ENCODE results near the gene TEX50. TPM values are rescaled to one million over a fixed set of nuclear protein-coding genes. Genes with fewer than 3 reads are reported as not detected.
"Not testable (repeated sequence)": the region's sequence is repeated elsewhere in the genome, so short reads cannot be mapped to it uniquely, and the experiment has no call there.

The TEX50 gene, protein sequence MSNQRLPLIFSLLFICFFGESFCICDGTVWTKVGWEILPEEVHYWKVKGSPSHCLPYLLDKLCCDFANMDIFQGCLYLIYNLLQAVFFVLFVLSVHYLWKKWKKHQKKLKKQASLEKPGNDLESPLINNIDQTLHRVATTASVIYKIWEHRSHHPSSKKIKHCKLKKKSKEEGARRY
- polyA plus RNA-seq (2013, experiment 1 of 2; ENCODE audit: insufficient read length) = not detected
- not detected for polyA plus RNA-seq (2013, experiment 2 of 2; ENCODE audit: insufficient read length)

DNA sequence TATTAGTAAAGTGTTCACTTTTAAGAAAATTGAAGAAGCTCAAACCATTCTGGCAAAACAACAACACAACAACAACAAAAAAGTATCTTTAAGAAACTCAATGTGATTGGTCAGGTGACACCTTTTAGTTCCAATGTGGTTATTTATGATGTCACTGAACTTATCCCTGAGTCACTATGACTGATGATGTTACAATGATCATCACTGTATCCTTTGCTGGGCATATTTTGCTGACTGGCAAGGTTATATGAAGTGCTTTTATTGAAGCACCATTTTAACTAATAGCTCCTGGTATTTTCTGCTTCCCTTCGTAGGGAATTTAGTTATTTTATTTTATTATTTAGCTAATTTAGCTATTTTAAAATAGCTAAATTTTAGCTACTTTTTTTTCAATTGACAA lies at the start of gene TEX50:
TSS of gene TEX50 (plus strand) at position 223 of the 400 bp plus-strand sequence. CDS start 184 bp downstream, outside the sequence.
- no peak for DNase-seq

DNA sequence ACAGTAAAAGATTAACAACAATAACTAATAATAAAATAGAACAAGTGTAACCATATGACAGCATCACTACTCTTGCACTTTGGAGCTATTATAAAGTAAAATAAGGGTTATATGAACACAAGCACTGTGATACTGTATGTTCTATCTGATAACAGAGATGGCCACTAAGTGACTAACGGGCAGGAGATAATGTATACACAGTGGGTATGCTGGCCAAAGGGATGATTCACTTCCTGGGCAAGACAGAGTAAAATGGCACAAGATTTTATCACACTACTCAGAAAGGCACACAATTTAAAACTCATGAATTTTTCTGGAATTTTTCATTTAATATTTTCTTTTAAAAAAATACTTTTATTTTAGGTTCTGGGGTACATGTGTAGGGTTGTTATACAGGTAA lies 44.6 kb upstream of the TEX50 start:
- DNase-seq = no peak

DNA sequence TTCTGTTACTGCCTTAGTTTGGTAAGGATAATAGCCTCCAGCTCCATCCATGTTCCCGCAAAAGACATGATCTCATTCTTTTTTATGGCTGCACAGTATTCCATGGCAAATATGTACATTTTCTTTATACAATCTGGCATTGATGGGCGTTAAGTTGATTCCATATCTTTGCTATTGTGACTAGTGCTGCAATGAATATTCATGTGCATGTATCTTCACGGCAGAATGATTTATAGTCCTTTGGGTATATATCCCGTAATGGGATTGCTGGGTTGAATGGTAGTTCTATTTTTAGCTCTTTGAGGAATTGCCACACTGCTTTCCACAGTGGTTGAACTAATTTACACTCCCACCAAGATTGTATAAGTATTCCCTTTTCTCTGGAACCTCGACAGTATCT lies 44.0 kb upstream of the TEX50 start:
- DNase-seq = not testable (repeated sequence)

DNA sequence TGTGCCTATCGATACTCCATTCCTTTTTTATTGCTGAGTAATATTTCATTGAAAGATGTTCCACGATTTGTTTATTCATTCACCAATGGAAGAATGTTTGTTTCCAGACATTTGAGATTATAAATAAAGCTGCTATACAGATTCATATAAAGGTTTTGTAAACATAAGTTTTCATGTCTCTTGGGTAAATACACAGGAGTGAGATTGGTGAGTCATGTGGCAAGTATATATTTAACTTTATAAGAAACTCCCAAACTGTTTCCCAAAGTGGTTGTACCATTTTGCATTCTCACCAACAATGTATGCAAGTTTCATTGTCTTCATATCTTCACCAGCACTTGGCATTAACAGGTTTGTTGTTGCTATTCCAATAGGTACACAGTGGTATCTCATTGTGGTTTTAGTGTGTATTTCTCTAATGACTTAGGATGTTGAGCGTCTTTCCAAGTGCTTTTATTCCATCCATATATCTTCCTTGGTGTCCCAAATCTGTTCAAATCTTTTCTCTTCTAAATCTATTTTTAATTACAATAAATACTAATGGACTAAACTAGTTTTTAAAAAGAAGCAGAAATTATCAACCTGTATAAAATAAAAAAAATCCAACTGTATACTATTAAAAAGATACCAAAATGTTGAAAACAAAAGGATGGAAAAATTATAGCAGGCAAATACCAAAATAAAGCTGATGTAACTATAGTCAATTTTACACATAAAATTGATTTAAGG lies 38.9 kb upstream of the TEX50 start:
- DNase-seq = no peak

DNA sequence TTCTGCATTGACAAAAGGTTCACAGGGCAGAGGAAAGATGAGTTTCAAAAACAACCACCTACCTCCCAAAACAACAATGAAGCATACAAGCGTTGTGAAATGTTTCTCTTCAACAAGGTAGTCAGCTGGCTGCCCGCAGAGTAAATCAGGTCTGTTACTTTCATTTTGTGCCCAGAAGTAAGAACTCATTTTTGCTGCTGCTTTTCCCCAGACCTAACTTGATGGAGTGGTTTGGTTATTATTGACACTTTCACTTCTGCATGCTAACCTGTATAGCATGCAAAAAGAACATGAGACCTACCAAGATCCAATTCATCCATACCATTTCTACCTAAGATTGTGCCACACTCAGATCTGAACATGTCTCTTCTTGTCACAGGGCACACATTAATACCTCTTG lies 33.5 kb upstream of the TEX50 start:
- no peak for DNase-seq

DNA sequence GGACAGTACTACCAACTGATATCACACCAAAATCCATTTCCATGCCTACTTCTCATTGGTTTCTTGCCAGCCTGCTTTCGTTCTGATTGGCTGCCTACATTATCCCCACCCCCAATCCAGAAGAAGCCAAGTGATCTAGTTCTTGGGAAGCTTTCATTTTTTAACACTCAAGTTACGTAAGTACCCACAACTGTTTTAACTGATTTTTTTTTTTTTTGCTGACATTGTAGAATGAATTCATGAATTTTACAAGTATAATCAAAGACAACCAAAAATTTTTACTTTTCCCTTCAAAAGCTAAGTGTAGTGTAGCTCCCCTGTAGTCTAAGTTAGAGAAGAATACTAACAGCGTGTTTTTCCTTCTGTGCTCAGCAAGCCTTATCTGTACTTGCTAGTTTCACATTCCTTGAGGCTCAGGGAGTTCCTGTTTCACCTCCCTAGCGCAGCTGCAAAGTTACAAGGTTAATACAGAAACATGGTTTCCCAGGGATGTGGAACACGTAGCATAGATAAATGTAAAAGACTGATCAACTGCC lies 32.0 kb upstream of the TEX50 start, which contains the start of gene SLC9C2:
TSS of gene SLC9C2 (minus strand) at position 17 of the 536 bp plus-strand sequence. CDS start 1,296 bp downstream, outside the sequence.
- DNase-seq = peak; percentile 5

DNA sequence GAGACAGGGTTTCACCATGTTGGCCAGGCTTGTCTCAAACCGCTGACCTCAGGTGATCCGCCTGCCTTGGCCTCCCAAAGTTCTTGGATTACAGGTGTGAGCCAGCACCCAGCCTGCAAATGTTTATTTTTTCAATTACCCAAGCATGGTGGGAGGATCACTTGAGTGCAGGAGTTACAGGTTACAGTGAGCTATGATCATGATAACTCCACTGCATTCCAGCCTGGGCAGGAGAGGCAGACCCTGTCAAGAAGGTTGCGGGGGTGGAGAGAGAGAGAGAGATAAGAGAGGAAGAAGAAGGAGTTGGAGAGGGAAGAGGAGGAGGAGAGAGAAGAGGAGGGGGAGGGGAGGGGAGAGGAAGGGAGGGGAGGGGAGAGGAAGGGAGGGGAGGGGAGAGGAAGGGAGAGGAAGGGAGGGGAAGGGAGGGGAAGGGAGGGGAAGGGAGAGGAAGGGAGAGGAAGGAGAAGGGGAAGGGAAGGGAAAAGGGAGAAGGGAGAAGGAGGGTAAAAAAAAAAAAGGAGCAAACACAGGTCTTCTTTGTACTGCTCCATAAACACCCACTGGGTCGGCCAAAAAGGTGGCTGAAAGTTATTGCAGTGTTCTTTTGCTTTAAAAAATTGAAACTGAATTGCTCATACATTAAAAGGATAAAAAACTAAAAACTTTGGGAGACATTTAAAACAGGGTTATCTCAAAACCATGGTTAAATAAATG lies 26.5 kb upstream of the TEX50 start:
- DNase-seq = no peak

DNA sequence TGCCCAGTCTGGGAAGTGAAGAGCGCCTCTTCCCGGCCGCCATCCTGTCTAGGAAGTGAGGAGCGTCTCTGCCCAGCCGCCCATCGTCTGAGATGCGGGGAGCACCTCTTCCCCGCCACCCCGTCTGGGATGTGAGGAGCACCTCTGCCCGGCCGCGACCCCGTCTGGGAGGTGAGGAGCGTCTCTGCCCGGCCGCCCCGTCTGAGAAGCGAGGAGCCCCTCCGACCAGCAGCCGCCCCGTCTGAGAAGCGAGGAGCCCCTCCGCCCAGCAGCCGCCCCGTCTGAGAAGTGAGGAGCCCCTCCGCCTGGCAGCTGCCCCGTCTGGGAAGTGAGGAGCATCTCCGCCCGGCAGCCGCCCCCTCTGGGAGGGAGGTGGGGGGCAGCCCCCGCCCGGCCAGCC lies 22.1 kb upstream of the TEX50 start:
- DNase-seq = not testable (repeated sequence)

DNA sequence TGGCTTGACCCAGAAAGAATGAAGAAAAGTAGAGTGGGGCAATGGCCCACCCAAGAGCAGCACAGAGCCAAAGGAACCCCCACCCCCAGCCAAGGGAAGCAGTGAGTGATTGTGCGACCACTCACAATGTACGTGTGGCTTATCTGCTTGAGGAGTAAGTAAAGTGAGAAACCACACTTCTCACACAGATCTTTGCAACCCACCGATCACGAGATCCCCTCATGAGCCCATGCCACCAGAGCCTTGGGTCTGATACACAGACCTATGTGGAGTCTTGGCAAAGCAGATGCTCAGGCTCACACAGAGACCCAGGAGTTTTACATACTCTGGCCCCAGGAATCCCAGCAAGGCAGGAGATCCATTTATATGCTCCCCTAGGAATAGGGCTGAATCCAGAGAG lies 18.3 kb upstream of the TEX50 start:
- no peak for DNase-seq

DNA sequence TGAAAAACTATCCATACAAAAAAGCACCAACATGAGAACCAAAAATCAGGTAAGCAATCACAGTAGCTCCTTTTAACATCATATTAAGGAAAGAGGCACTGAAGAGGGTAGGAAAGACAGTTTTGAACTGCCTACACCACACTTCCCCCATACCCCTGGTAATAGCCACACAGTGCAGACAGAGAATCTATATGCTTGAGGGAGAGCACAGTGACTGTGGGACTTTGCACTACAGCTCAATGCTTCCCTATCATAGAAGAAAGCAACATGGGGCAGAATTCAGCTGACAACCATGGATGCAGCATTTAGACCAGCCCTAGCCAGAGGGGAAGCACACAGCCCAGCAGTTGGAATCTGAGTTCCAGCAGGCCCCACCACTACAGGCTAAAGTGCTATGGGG lies 7.9 kb upstream of the TEX50 start:
- DNase-seq = no peak

DNA sequence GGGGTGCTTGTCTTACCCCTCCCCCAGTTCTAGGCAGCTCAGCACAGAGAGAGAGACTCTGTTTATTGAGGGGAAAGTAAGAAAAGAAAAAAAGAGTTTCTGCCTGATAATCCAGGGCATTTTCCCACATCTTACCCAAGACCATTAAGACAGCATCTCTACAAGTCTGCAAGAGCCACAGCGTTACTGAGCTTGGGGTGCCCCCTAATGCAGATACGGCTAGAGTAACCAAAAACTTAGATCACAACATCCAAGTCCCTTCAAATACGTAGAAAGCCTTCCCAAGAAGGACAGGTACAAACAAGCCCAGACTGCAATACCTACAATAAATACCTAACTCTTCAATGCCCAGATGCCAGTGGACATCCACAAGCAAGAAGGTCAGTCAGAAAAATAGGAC lies 6.2 kb upstream of the TEX50 start:
- no peak for DNase-seq

DNA sequence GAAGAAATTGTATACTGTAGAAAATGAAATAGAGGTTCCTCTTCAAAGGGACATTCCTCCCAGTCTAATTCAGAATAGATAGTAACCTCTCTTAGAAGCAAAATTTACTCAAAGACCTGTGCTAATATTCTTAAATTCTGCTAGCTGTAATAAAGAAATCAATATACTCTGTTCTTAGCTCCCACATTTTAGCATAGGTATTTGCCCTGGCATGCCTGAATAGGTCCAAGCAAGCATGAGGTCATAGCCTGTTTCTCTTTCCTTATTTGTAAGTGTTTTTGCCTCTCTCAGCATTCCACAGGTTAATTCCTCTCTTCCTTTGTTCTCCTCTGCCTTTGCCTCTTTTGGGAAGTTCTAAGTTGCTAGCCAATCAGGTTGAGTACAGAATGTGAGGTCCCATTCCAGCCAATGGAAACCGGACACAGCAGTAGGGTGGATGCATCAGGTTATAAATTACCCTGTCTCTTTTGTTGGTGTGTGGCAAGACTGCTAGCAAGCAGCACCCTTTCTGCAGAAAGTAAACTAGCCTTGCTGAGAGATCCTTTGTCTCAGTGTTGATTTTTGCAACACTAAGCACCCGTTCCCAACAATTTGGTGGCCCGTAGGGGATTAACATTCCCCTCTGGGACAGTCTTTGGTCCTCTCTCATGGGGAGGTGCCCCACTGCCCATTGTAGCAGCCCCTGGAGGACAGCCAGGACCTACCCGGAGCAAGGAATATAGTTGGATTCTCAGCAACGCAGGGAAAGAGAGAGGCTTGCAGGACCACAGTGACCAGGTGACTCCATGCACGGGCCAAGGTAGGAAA lies 2.3 kb downstream of the TEX50 start:
- DNase-seq = not testable (repeated sequence)

DNA sequence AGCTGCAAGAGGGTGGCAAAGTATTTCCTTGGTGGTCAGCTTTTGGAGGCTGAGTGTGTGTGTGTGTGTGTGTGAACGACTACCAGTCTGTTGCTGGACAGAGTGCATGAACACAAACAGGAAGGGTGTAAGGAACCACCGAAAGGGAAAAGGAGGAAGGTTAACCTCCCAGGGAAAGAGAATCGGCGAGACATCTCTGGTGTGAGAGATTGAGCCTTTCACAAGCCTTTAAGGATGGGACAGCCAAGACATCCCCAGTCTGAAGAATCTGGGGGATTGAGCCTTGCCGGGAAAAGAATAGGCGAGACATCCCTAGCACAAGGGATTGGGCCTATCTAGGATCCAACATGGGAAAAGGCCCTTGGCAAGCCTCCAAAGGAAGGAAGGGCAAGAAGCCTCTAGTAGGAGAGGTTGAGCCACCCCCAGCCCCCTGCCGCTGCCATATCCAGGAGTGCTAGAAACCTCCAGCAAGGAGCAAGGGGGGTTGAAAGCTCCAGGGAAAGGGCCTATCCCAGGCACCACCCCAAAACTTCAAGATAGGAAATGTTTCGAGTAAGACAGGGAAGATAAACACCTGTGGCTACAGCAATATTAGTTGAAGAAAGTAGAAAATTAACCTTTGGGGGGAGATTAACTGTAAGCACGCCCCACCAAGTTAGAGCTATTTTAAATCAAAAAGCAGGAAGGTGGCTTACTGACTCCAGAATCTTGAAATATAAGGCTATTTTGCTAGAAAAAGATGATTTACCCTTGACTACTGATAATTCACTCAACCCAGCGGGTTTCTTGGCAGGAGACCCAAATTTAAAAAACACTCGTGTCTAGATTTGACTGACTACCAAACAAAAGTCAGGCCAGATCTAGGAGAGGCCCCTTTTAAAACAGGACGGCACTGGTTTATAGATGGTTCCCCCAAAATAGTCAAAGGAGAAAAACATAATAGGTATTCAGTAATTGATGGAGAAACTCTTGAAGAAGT lies 3.2 kb downstream of the TEX50 start:
- DNase-seq = no peak

DNA sequence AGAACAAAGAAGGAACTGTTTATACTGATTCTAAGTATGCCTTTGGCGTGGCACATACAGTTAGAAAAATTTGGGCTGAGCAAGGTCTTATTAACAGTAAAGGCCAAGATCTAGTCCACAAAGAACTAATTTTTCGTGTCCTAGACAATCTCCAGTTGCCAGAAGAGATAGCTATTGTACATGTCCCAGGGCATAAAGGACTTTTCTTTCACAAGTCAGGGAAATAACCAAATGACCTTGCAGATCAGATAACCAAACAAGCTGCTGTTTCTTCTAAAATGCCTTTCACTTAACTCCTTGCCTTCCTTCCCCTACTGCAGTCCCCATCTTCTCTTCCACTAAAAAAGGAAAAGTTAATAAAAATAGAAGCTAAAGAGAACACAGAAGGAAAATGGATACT lies 4.0 kb downstream of the TEX50 start:
- no peak for DNase-seq

DNA sequence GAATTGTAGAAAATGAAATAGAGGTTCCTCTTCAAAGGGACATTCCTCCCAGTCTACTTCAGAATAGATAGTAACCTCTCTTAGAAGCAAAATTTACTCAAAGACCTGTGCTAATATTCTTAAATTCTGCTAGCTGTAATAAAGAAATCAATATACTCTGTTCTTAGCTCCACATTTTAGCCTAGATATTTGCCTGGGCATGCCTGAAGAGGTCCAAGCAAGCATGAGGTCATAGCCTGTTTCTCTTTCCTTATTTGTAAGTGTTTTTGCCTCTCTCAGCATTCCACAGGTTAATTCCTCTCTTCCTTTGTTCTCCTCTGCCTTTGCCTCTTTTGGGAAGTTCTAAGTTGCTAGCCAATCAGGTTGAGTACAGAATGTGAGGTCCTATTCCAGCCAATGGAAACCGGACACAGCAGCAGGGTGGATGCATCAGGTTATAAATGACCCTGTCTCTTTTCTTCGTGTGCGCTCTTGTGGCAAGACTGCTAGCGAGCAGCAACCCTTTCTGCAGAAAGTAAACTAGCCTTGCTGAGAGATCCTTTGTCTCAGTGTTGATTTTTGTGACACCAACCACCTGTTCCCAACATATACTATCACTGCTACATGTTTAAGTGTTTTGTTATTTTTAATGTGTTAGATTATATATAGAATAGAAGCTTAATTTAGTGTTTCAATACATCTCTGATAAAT lies 7.5 kb downstream of the TEX50 start:
- peak; percentile 14 for DNase-seq

DNA sequence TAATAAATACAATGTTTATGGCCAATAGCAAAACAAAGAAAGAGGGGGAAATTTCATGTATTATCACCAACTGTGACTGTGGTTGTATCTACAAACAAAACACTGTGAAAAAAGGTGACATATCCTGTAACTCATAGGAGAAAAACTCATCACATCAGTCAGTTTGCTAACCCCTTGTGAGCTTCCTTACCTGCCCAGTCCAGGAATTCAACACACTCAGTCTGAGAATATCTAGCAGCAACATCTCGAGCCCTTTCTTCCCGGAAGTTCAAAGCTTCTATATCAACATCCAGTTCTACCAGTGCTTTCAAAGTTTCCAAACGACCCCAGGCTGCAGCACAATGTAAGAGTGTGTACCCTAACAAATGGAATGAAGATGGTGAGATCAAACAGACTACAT lies 11.5 kb downstream of the TEX50 start:
- DNase-seq = no peak

DNA sequence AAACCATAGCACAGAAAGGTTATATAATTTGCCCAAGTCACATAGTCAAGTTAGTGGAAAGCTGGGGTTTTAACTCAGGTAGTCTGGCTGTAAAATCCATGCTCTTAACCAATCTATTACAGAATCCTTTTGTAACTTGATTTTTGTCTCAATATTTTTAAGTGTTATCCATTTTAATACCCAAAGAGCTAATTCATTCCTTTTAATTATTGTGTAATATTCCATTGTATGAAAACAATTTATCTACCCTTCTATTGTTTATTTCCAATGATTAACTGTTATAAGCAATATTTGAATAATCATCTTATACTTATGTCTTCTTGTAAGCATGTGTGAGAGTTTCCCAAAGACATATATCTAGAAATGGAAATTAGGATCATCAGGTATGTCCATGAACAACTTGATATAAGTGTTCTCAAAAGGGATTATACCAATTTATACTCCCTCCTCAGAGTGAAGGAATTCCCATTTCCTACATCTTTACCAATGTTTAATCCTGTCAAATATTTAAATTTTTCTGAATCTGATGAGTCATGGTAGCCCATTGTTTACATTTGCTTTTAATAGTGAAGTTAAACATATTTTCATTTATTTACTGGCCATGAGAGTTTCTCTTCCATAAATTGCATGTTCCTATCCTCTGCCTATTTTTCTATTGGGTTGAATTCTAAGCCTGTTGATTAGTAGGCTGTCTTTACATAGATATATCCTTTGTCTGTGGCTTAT lies 13.9 kb downstream of the TEX50 start:
- no peak for DNase-seq

DNA sequence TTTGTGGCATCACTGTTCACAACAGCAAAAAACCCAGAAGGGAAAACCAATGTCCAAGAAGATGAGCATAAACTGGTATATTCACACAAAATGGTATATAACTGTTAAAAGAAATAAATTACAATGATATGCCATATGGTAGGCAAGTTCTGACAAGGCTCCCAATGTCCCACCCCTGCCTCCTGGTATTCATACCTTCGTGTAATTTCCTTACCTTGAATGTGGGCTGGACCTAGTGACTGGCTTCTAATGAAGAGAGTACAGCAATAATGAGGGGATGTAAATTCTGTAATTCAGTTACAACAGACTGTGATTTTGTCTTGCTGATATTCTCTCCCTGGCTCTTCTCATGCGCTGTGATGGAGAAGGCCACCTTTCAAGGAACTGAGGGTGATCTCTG lies 25.2 kb downstream of the TEX50 start:
- no peak for DNase-seq

DNA sequence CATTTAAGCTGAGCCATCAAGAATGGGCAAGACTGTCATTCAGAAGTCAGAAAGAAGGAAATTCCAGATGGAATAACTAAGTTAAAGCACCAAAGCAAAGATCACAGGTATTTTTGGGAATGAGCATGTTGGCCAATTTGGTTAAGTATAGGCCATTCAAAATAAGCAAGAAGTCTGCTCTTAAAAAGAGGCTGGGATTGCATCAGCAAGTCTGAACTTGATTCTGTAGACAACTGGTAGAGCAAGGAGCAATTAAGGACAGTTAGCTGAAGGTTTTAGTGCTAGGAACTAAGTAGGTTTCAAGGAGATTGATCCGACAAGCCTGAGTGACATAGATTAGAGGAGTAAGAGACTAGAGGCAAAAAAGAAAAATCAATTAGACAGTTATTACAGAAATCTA lies 26.1 kb downstream of the TEX50 start:
- no peak for DNase-seq

DNA sequence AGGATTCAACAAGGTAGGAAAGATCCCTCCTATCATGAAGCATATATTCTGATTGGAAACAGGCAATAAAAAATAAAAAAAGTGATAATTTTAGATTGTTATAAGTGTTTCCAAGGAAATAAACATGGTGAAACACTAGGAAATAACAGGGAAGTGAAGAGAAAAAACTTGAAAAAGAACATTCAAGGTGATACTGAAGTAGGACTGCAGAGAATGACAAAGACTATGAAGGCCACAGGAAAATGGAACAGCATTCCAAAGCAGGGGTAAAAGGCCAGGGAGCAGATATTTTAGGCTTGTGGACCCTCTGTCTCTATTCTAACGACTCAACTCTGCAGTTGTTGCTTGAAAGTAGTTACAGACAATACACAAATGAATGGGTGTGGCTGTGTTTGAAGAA lies 26.6 kb downstream of the TEX50 start:
- DNase-seq = no peak

All from fibroblast of skin of scalp (primary cell).